Gastrocnemius medialis (tissue), 4 donors: ENCODE results near the gene PGK1. TPM values are rescaled to one million over a fixed set of nuclear protein-coding genes. Genes with fewer than 3 reads are reported as not detected.

Experiments used
- ATAC-seq, 2 donors: fragments of 150-250 bp; one replicate each; pipeline ENCODE4 v1.9.1; 2016
- DNase-seq, 2 donors: peaks; one replicate each; pipeline ENCODE4 v3.0.0-alpha.2; 2019
- H3K27ac ChIP-seq, 4 donors: fragments of 200-600 bp; sonication (generic); 1 replicate in 1 of 4; 2 replicates in 3 of 4; pipeline ENCODE4 v1.5.1; 2016 to 2018; ENCODE audit warnings: mild to moderate bottlenecking in 2 of 4, moderate library complexity in 1 of 4
- H3K27me3 ChIP-seq, 3 donors: fragments of 200-600 bp; sonication (generic) in 2 of 3; 1 replicate in 1 of 3; 2 replicates in 2 of 3; pipeline versions ENCODE4 v1.5.1 to v1.6.0; 2016 to 2019; ENCODE audit warnings: mild to moderate bottlenecking in 1 of 3, moderate library complexity in 1 of 3
- H3K36me3 ChIP-seq, 2 donors: fragments of 200-600 bp; sonication (generic) in 1 of 2; one replicate each; pipeline ENCODE4 v1.5.1; 2017 to 2018
- H3K4me1 ChIP-seq, 2 donors: fragments of 200-600 bp; sonication (generic) in 1 of 2; one replicate each; pipeline ENCODE4 v1.5.1; 2016 to 2017; ENCODE audit warnings: mild to moderate bottlenecking in 2 of 2
- H3K4me3 ChIP-seq, 4 donors: fragments of 200-600 bp; sonication (generic) in 3 of 4; 1 replicate in 1 of 4; 2 replicates in 3 of 4; pipeline ENCODE4 v1.5.1; 2016 to 2019; ENCODE audit warnings: mild to moderate bottlenecking in 2 of 4
- H3K9me3 ChIP-seq, 3 donors: fragments of 200-600 bp; sonication (generic) in 2 of 3; 1 replicate in 1 of 3; 2 replicates in 2 of 3; pipeline ENCODE4 v1.5.1; 2016 to 2019
- POLR2A ChIP-seq, 2 donors: fragments of 450-650 bp; IDR thresholded peaks; one replicate each; pipeline ENCODE4 v1.6.1; 2017; ENCODE audit warnings: antibody characterized with exemption in 2 of 2, mild to moderate bottlenecking in 2 of 2, moderate library complexity in 2 of 2
- in situ Hi-C, 4 donors: fragments of 200-750 bp; cut with MboI; loops; one replicate each; pipeline versions ENCODE4 v1.15.0 to v1.8.0; 2017; ENCODE audit warnings: low sequenced_read_pairs in 4 of 4
- intact Hi-C: fragments of 100-400 bp; cut with DNase I; formaldehyde crosslinking; loops from one replicate; pipeline ENCODE4 v1.15.1; 2023; ENCODE audit warnings: low total_unique reads
- total RNA-seq, 4 donors: library from RNA; depleted of rRNA; stranded (reverse); fragments of >200 nt; gene quantifications; one replicate each; pipeline versions ENCODE4 v1.1.0 to v1.2.3, GENCODE V29; 2016
- TF ChIP-seq, protein P1 (sequence below), 5 experiments: fragments of 450-650 bp in 3 of 5; fragments of 200-600 bp in 2 of 5; sonication (generic) in 2 of 5; IDR thresholded peaks in 4 of 5; conservative IDR thresholded peaks in 1 of 5; 1 replicate in 4 of 5; 2 replicates in 1 of 5; pipeline ENCODE4 v1.5.1; 2016 to 2019; ENCODE audit warnings: antibody characterized with exemption in 5 of 5, mild to moderate bottlenecking in 3 of 5, moderate library complexity in 3 of 5

Gene PGK1
- total RNA-seq, 4 donors from 2014 or later = 220 to 392 (median 310) TPM

DNA sequence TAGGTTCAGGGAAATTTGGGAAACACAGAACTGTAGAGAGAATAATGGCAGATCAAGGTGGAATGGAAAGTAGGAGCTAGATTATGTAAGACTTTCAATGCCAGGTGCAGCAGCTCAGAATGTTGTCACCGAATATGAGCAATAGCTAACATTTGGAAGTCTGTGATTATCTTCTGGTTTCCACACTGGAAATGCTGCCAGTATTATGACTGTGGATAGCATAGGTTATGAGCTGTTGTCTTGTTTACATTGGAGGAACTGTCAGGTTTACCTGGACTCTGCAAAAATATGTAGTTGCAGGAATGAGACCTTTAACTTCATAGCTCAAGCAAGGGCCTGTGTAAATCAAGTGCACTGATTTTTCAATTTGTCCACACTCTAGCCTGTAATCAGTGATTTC lies 61.4 kb downstream of the PGK1 start:
- Histone ChIP-seq H3K27me3 (no peaks in the 10 kb centered on the region), H3K4me1 (no peaks in the 10 kb centered on the region), H3K27ac (no peak overlapping the region), H3K4me3 (no peak overlapping the region), H3K36me3 (no peaks in the 10 kb centered on the region), H3K9me3 (no peaks in the 10 kb centered on the region)
- intact Hi-C loops = no loop called here
- ATAC-seq (no peak), DNase-seq (no peak)
- in situ Hi-C loops = no loop called here
- TF ChIP-seq POLR2A (IDR thresholded peaks at IDR 0.05) = no peak
- TF ChIP-seq, protein P1, sequence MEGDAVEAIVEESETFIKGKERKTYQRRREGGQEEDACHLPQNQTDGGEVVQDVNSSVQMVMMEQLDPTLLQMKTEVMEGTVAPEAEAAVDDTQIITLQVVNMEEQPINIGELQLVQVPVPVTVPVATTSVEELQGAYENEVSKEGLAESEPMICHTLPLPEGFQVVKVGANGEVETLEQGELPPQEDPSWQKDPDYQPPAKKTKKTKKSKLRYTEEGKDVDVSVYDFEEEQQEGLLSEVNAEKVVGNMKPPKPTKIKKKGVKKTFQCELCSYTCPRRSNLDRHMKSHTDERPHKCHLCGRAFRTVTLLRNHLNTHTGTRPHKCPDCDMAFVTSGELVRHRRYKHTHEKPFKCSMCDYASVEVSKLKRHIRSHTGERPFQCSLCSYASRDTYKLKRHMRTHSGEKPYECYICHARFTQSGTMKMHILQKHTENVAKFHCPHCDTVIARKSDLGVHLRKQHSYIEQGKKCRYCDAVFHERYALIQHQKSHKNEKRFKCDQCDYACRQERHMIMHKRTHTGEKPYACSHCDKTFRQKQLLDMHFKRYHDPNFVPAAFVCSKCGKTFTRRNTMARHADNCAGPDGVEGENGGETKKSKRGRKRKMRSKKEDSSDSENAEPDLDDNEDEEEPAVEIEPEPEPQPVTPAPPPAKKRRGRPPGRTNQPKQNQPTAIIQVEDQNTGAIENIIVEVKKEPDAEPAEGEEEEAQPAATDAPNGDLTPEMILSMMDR (IDR thresholded peaks at IDR 0.05 in 4 of 5, conservative IDR thresholded peaks at IDR 0.05 in 1 of 5) = no peak

DNA sequence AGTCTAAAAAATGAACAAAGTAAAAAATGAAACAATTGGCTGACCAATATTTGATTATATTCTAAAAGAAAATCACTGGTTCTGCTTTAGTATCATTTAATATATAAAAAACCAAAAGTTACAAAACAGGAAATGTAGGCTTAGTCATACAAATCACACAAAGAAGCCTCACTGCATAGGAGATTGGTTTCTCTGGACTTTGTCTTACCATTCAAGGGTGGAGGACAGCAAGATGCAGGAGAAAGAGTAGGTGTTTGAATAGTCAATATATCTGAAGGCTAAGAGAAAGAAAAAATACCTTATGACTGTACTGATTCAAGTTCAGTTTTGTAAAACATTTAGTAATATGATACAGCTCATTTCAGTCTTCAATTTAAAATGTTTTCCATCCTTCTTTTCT lies 64.0 kb downstream of the PGK1 start:
- Histone ChIP-seq H3K27ac (no peak overlapping the region), H3K9me3 (no peaks in the 10 kb centered on the region), H3K36me3 (no peaks in the 10 kb centered on the region), H3K4me1 (no peaks in the 10 kb centered on the region), H3K4me3 (no peak overlapping the region), H3K27me3 (no peaks in the 10 kb centered on the region)
- TF ChIP-seq POLR2A (IDR thresholded peaks at IDR 0.05) = no peak
- TF ChIP-seq, protein P1 (IDR thresholded peaks at IDR 0.05 in 4 of 5, conservative IDR thresholded peaks at IDR 0.05 in 1 of 5) = no peak
- ATAC-seq (no peak), DNase-seq (no peak)
- intact Hi-C loops = no loop called here
- in situ Hi-C loops = no loop called here

Other genes with a start within 250 kb of the PGK1 start
- 10 to 100 TPM; 26.2 to 40.1 (median 32.7) TPM for gene MAGT1, start 208.8 kb upstream of the PGK1 start, total RNA-seq
- 100 to 1,000 TPM; 788 to 912 (median 821) TPM for gene COX7B, start 204.8 kb upstream of the PGK1 start, total RNA-seq
- gene ATP7A, start 193.6 kb upstream of the PGK1 start, total RNA-seq = 1 to 10 TPM; 4.0 to 6.3 (median 5.1) TPM
- not detected for gene PGAM4, start 134.6 kb upstream of the PGK1 start, total RNA-seq
- gene TAF9B, start 35.4 kb downstream of the PGK1 start, total RNA-seq = 10 to 100 TPM; 16.3 to 24.0 (median 18.5) TPM
- gene CYSLTR1, start 223.4 kb downstream of the PGK1 start, total RNA-seq = 1 to 10 TPM in 1 of 4 donors, under 1 TPM in 2, not detected in 1; 0.24 to 1.1 (median 0.76) TPM